Kidney epithelial cell (primary cell): ENCODE results near the gene NAP1L5. TPM values are rescaled to one million over a fixed set of nuclear protein-coding genes. Genes with fewer than 3 reads are reported as not detected.

Experiments used
- DNase-seq: peaks from one replicate; pipeline ENCODE4 v3.0.0-alpha.2; 2010; ENCODE audit warnings: low read depth
- H3K27me3 ChIP-seq: 2 replicates; pipeline ENCODE4 v1.6.0; 2011; ENCODE audit warnings: low read length; ENCODE audit not compliant: control insufficient read depth, insufficient read depth
- H3K36me3 ChIP-seq: 2 replicates; pipeline ENCODE4 v1.5.1; 2011; ENCODE audit warnings: low read length; ENCODE audit not compliant: control insufficient read depth, insufficient read depth
- H3K4me3 ChIP-seq: 2 replicates; pipeline ENCODE4 v1.5.1; 2011; ENCODE audit warnings: low read depth, mild to moderate bottlenecking, control low read depth, low read length
- CTCF ChIP-seq: IDR thresholded peaks from 2 replicates; pipeline ENCODE4 v1.5.1; 2011; ENCODE audit warnings: mild to moderate bottlenecking, moderate library complexity, low read length, control low read depth, inconsistent platforms; ENCODE audit not compliant: insufficient read depth, poor library complexity, severe bottlenecking
- total RNA-seq: library from RNA; depleted of rRNA; stranded (reverse); fragments of >200 nt; gene quantifications from 2 replicates; pipeline ENCODE4 v1.2.3, GENCODE V29; 2015

The NAP1L5 gene
- total RNA-seq, 1 donor from 2014 or later = 0.96 TPM

GRCh38 chr4:88706574-88706973 is 8.9 kb upstream of the NAP1L5 start:
- no peak for DNase-seq
- peak; percentile 63 for TF ChIP-seq CTCF
- no peak overlapping the region for H3K4me3 ChIP-seq
- no peaks in the 10 kb centered on the region for H3K27me3 ChIP-seq
- no peaks in the 10 kb centered on the region for H3K36me3 ChIP-seq

GRCh38 chr4:88705805-88706492 is 8.3 kb upstream of the NAP1L5 start:
- H3K4me3 ChIP-seq = no peak overlapping the region
- H3K36me3 ChIP-seq = no peaks in the 10 kb centered on the region
- no peak for DNase-seq
- H3K27me3 ChIP-seq = no peaks in the 10 kb centered on the region
- TF ChIP-seq CTCF = no peak

- no peaks in the 10 kb centered on the region for H3K27me3 ChIP-seq
- no peak for DNase-seq
- H3K36me3 ChIP-seq = no peaks in the 10 kb centered on the region
- no peak overlapping the region for H3K4me3 ChIP-seq
- TF ChIP-seq CTCF = no peak
Observed at GRCh38 chr4:88705223-88705622, 7.6 kb upstream of the NAP1L5 start.

- no peaks in the 10 kb centered on the region for H3K27me3 ChIP-seq
- H3K36me3 ChIP-seq = no peaks in the 10 kb centered on the region
- no peak overlapping the region for H3K4me3 ChIP-seq
- DNase-seq = no peak
- no peak for TF ChIP-seq CTCF
Observed at GRCh38 chr4:88702782-88703181, 5.2 kb upstream of the NAP1L5 start.

GRCh38 chr4:88698519-88698918 is 890 bp upstream of the NAP1L5 start:
- no peaks in the 10 kb centered on the region for H3K36me3 ChIP-seq
- no peak for DNase-seq
- TF ChIP-seq CTCF = no peak
- no peak overlapping the region for H3K4me3 ChIP-seq
- H3K27me3 ChIP-seq = no peaks in the 10 kb centered on the region

GRCh38 chr4:88697141-88697540 is 488 bp downstream of the NAP1L5 start:
- peak overlapping the region; percentile 67 for H3K4me3 ChIP-seq
- no peaks in the 10 kb centered on the region for H3K36me3 ChIP-seq
- no peak for TF ChIP-seq CTCF
- DNase-seq = no peak
- H3K27me3 ChIP-seq = no peaks in the 10 kb centered on the region
